ENCODE measurements around the gene ADAMTSL1. TPM values are rescaled to one million over a fixed set of nuclear protein-coding genes. Genes with fewer than 3 reads are reported as not detected.

Gene ADAMTSL1
- 16.3 TPM for polyA plus RNA-seq (ENCODE audit: insufficient read length)
- long read RNA-seq, donor 1, partial matches to known transcripts = 0 of 1 reads
- long read RNA-seq, donor 1, other reads (novel, unspliced or antisense) = 0 of 1 reads
- long read RNA-seq, donor 2, partial matches to known transcripts = 0 of 3 reads
- long read RNA-seq, donor 2, other reads (novel, unspliced or antisense) = 0 of 3 reads
- long read RNA-seq, donor 3 = 0 reads
- long read RNA-seq, donor 4 = 0 reads
- long read RNA-seq, donor 5, partial matches to known transcripts = 0 of 1 reads
- long read RNA-seq, donor 5, other reads (novel, unspliced or antisense) = 0 of 1 reads
- long read RNA-seq, donor 6, partial matches to known transcripts = 0 of 1 reads
- long read RNA-seq, donor 6, other reads (novel, unspliced or antisense) = 0 of 1 reads
- long read RNA-seq, donor 7, full-length matches to known transcripts = 2 of 2 reads
- long read RNA-seq, donor 7, partial matches to known transcripts = 0 of 2 reads
- long read RNA-seq, donor 7, other reads (novel, unspliced or antisense) = 0 of 2 reads
- long read RNA-seq, donor 8, full-length matches to known transcripts = 1 of 1 reads
- long read RNA-seq, donor 8, partial matches to known transcripts = 0 of 1 reads
- long read RNA-seq, donor 8, other reads (novel, unspliced or antisense) = 0 of 1 reads

GRCh38 chr9:18473652-18474279, at the start of gene ADAMTSL1:
Gene ADAMTSL1 (plus strand): TSS chr9:18474153. CDS start chr9:18474233, 80 bp downstream.
- DNase-seq = peak; percentile 53

DNA sequence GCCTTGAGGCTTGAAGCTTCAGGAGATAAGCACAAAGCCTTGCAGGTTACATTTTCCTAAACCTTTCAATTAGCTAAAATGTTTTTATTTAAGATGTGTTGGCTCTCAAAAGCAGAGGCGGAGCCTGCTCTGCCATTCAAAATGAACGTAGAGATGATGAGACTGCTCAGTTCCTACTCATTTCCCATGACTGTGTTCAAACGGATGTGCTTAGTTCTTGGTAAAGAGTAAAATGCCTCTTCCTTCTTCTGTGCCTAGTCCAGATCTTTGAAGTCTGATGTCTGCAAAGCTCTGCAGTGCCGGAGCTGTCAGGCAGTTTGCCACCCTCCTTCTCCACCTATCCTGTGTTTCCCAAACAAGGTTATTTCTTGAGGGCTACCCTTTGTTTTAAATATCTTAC, 46.3 kb upstream of the ADAMTSL1 start:
- no peak for DNase-seq

- no peak for DNase-seq
Measured at GRCh38 chr9:18428661-18429060, 45.3 kb upstream of the ADAMTSL1 start.

GRCh38 chr9:18429070-18429469, 44.9 kb upstream of the ADAMTSL1 start:
- no peak for DNase-seq

DNA sequence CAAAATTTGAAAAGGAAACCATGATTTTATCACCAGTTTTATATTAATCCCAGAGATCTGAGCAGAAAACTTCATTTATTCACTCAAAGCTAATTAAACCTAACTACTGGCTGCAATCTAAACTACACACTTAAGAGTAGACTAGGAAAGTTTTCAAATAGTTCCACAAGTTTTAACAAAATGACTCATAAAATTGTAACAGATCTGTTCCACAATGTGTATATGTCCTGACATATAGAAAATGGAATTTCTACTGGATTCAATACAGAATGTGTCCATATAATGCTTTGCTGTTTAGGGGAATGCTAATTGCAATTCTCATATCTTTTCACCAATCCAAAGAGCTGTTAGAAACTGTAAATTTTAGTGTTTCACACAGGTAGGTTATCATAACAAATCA, 40.3 kb upstream of the ADAMTSL1 start:
- DNase-seq = no peak

- DNase-seq = peak; percentile 43
Measured at GRCh38 chr9:18437315-18438201, 36.4 kb upstream of the ADAMTSL1 start.

- DNase-seq = peak; percentile 80
Measured at GRCh38 chr9:18438300-18438925, 35.5 kb upstream of the ADAMTSL1 start.

GRCh38 chr9:18438951-18439350, 35.0 kb upstream of the ADAMTSL1 start:
- DNase-seq = no peak

GRCh38 chr9:18441261-18441660, 32.7 kb upstream of the ADAMTSL1 start:
- no peak for DNase-seq

DNA sequence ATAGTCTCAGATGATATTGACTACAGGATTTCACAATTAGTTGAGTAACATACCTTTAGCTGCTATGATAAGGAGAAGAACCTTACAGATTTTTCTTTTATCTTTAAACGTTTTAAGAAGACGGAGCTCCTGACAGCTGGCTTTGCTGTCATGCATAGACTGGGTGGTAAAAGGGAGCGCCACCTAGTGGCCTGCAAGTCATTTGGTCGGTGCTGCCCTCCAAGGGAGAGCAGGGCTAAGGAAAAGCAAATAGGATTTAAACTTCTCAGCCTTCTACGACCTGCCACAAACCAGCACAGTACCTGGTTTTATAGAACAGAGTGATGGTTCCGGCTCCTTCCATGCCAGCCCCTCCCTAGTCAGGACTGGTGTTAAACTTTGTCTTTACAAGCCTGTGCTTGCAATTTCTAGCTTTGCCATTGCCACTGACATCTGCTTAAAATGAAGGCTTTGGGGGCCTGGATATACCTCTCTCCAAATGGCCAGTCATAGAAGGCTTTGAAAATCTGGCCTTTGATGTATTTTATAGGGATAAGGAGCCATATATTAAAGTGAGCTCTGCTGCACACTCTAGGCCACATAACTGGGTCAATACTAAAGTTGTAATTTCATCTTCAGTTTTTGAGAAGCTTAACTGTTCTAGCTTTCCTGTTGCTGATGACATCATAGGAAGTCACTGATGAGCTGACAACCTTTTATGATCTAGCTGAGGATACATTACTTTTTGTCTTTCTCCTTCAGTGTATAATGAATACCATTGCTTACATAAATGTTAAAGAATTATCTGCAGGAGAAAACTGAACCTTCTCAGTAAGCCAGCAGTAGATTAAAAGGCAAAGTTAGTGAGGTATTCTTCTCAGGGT, 31.1 kb upstream of the ADAMTSL1 start:
- peak; percentile 65 for DNase-seq

GRCh38 chr9:18447131-18447530, 26.8 kb upstream of the ADAMTSL1 start:
- no peak for DNase-seq

- DNase-seq = no peak
Measured at GRCh38 chr9:18447541-18447940, 26.4 kb upstream of the ADAMTSL1 start.

- DNase-seq = no peak
Measured at GRCh38 chr9:18448101-18448500, 25.9 kb upstream of the ADAMTSL1 start.

DNA sequence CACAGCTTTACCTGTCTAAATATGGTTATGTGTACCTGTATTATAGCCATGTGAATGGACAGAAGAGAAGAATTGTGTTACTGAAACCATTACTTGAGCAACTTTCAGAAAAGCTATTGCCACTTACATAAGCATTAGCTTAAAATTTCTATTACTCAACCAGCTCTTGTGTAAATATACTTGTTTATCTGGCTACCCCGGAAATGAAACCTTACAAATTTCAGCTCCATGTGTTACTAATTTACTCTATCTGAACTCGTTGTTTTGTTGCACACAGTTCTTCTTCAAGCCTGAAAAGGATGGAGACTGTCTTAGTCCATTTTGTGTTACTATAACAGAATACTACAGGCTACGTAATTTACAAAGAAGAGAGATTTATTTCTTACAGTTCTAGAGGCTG, 22.5 kb upstream of the ADAMTSL1 start:
- no peak for DNase-seq

DNA sequence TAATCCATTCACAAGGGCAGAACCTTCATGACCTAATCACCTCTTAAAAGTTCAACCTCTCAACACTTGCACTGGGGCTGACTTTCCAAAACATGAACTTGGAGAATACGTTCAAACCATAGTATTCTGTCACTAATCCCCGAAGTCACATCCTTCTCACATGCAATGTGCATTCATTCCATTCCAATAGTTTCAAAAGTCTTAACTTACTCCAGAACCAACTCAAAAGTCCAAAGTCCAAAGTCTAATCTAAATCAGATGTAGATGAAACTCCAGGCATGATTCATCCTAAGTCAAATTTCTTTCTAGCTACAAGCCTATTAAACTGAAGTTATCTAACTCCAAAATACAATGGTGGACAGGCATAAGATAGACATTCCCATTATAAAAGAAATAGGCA, 21.7 kb upstream of the ADAMTSL1 start:
- no peak for DNase-seq

GRCh38 chr9:18456624-18457237, 17.2 kb upstream of the ADAMTSL1 start:
- DNase-seq = no peak

DNA sequence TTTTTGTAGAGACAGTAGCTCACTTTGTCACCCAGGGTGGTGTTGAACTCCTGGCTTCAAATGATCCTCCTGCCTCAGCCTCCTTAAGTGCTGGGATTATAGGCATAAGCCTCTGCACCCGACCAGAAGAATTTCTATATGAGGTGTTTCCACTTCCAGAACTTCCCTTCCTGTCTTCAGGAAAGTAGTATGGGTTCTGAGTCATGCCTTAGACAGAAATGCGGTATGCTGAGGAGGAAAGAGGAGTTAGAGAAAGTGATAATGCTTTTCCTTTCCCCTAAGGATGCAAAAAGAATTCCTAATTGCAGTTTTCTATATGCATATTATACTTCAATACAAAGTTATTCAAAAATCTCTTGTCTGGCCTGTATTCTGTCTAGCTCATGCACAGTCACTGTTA, 16.4 kb upstream of the ADAMTSL1 start:
- no peak for DNase-seq

- DNase-seq = no peak
Measured at GRCh38 chr9:18459962-18460584, 13.9 kb upstream of the ADAMTSL1 start.

DNA sequence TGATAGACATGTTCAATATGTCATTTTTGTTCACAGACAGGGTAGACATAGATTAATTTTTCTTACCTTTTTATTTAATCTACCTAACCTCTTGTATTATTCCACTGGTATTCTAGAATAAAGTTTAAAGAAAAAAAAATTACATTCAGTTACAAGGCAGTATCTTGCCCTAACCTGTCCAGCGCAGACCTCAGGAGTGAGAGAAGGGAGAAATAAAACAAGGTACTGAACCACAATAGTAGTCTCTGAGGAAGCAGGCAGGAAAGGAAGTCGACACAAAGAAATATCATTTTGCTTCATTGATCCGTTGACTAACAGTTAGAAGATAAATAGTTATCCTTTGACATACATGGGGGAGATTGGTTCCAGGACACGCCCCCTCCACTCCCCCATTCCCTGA, 12.5 kb upstream of the ADAMTSL1 start:
- no peak for DNase-seq

- DNase-seq = no peak
Measured at GRCh38 chr9:18463991-18464390, 10.0 kb upstream of the ADAMTSL1 start.

Measured in left kidney (tissue), 8 donors.